ENCODE results near the gene MCL1.

The MCL1 gene

DNA sequence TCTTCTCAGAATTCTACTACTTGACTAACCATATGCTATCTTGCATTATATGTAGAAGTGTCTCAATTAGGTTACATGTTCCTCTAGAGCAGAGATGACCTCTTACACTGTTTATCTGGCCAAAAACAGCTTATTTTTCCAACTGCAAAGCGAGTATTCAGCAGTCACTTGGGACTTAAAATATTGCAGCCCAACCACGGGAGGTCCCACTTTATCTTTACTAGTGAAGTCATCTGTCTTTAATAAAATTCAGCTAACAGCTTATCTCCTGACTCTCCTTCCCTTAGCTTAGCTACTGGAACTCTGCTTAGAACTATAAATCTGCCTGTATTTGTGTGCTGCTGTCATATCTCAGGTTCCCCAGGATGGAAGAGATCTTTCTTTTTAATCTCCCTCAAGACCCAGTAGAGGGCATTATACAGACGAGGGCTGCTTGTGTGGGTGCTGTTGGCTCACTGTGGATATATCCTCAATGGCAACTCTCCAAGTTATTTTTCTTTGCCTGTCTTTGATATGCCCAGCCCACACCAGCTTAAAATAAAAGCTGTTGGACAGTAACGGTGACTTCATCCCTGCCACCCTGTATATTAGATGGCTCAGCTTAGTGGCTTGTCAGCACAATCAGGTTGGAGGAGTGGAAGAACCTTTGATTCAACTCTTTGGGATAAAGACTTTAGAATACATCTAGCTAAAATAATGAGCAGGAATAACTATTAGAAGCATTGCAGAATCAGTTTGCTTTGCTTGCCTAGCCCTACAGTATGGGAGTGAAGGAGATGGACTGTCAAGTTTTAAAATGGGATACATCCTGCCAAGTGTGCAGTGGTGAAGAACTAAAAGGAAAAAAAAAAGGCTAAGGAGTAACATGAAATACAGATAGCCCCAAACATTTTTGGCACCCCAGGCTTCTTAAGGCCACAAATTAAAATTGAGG, 40.4 kb upstream of the MCL1 start (continued):
- TF ChIP-seq ZNF302 (tag by site-specific recombination; IDR thresholded peaks at IDR 0.05; ENCODE audit: low read depth) = no peak
- no peak for TF ChIP-seq ZFP41 (tag by site-specific recombination; IDR thresholded peaks at IDR 0.05; ENCODE audit: borderline replicate concordance)
- TF ChIP-seq MYNN (tag by site-specific recombination; IDR thresholded peaks at IDR 0.05; ENCODE audit: borderline replicate concordance) = no peak
- TF ChIP-seq, protein P1, sequence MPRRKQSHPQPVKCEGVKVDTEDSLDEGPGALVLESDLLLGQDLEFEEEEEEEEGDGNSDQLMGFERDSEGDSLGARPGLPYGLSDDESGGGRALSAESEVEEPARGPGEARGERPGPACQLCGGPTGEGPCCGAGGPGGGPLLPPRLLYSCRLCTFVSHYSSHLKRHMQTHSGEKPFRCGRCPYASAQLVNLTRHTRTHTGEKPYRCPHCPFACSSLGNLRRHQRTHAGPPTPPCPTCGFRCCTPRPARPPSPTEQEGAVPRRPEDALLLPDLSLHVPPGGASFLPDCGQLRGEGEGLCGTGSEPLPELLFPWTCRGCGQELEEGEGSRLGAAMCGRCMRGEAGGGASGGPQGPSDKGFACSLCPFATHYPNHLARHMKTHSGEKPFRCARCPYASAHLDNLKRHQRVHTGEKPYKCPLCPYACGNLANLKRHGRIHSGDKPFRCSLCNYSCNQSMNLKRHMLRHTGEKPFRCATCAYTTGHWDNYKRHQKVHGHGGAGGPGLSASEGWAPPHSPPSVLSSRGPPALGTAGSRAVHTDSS (tag by site-specific recombination; IDR thresholded peaks at IDR 0.05) = no peak
- TF ChIP-seq ZBTB7A (tag by site-specific recombination; IDR thresholded peaks at IDR 0.05; ENCODE audit: low read depth) = no peak
- TF ChIP-seq ZNF585B (tag by site-specific recombination; IDR thresholded peaks at IDR 0.05) = no peak
- TF ChIP-seq ZNF341 (tag by site-specific recombination; IDR thresholded peaks at IDR 0.05; ENCODE audit: low read depth) = no peak; the same call in 1 of the 2 replicates
- TF ChIP-seq ZNF248 (tag by site-specific recombination; IDR thresholded peaks at IDR 0.05) = no peak
- TF ChIP-seq, protein P2, sequence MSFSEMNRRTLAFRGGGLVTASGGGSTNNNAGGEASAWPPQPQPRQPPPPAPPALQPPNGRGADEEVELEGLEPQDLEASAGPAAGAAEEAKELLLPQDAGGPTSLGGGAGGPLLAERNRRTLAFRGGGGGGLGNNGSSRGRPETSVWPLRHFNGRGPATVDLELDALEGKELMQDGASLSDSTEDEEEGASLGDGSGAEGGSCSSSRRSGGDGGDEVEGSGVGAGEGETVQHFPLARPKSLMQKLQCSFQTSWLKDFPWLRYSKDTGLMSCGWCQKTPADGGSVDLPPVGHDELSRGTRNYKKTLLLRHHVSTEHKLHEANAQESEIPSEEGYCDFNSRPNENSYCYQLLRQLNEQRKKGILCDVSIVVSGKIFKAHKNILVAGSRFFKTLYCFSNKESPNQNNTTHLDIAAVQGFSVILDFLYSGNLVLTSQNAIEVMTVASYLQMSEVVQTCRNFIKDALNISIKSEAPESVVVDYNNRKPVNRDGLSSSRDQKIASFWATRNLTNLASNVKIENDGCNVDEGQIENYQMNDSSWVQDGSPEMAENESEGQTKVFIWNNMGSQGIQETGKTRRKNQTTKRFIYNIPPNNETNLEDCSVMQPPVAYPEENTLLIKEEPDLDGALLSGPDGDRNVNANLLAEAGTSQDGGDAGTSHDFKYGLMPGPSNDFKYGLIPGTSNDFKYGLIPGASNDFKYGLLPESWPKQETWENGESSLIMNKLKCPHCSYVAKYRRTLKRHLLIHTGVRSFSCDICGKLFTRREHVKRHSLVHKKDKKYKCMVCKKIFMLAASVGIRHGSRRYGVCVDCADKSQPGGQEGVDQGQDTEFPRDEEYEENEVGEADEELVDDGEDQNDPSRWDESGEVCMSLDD (tag by site-specific recombination; IDR thresholded peaks at IDR 0.05) = no peak
- peak; percentile 61 for TF ChIP-seq ZFHX2 (tag by site-specific recombination; conservative IDR thresholded peaks at IDR 0.05)
- TF ChIP-seq, protein P3, sequence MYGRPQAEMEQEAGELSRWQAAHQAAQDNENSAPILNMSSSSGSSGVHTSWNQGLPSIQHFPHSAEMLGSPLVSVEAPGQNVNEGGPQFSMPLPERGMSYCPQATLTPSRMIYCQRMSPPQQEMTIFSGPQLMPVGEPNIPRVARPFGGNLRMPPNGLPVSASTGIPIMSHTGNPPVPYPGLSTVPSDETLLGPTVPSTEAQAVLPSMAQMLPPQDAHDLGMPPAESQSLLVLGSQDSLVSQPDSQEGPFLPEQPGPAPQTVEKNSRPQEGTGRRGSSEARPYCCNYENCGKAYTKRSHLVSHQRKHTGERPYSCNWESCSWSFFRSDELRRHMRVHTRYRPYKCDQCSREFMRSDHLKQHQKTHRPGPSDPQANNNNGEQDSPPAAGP (tag by site-specific recombination; IDR thresholded peaks at IDR 0.05) = peak; percentile 21; the same call in 1 of the 2 replicates
- no peak for TF ChIP-seq ZNF830 (tag by site-specific recombination; IDR thresholded peaks at IDR 0.05; ENCODE audit: low read depth)
- no peak for TF ChIP-seq ZBTB1 (tag by site-specific recombination; IDR thresholded peaks at IDR 0.05)
- TF ChIP-seq, protein P4, sequence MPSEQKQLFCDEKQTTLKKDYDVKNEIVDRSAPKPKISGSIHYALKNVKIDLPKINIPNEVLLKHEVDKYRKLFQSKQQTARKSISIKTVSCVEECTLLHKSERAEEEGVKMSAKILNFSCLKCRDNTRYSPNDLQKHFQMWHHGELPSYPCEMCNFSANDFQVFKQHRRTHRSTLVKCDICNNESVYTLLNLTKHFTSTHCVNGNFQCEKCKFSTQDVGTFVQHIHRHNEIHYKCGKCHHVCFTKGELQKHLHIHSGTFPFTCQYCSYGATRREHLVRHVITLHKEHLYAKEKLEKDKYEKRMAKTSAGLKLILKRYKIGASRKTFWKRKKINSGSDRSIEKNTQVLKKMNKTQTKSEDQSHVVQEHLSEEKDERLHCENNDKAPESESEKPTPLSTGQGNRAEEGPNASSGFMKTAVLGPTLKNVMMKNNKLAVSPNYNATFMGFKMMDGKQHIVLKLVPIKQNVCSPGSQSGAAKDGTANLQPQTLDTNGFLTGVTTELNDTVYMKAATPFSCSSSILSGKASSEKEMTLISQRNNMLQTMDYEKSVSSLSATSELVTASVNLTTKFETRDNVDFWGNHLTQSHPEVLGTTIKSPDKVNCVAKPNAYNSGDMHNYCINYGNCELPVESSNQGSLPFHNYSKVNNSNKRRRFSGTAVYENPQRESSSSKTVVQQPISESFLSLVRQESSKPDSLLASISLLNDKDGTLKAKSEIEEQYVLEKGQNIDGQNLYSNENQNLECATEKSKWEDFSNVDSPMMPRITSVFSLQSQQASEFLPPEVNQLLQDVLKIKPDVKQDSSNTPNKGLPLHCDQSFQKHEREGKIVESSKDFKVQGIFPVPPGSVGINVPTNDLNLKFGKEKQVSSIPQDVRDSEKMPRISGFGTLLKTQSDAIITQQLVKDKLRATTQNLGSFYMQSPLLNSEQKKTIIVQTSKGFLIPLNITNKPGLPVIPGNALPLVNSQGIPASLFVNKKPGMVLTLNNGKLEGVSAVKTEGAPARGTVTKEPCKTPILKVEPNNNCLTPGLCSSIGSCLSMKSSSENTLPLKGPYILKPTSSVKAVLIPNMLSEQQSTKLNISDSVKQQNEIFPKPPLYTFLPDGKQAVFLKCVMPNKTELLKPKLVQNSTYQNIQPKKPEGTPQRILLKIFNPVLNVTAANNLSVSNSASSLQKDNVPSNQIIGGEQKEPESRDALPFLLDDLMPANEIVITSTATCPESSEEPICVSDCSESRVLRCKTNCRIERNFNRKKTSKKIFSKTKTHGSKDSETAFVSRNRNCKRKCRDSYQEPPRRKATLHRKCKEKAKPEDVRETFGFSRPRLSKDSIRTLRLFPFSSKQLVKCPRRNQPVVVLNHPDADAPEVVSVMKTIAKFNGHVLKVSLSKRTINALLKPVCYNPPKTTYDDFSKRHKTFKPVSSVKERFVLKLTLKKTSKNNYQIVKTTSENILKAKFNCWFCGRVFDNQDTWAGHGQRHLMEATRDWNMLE (tag by site-specific recombination; conservative IDR thresholded peaks at IDR 0.05; ENCODE audit: low read depth) = no peak
- TF ChIP-seq BCL11B (tag by site-specific recombination; IDR thresholded peaks at IDR 0.05; ENCODE audit: low read depth) = no peak
- TF ChIP-seq, protein P5, sequence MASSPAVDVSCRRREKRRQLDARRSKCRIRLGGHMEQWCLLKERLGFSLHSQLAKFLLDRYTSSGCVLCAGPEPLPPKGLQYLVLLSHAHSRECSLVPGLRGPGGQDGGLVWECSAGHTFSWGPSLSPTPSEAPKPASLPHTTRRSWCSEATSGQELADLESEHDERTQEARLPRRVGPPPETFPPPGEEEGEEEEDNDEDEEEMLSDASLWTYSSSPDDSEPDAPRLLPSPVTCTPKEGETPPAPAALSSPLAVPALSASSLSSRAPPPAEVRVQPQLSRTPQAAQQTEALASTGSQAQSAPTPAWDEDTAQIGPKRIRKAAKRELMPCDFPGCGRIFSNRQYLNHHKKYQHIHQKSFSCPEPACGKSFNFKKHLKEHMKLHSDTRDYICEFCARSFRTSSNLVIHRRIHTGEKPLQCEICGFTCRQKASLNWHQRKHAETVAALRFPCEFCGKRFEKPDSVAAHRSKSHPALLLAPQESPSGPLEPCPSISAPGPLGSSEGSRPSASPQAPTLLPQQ (tag by site-specific recombination; IDR thresholded peaks at IDR 0.05) = peak; percentile 38
- no peak for TF ChIP-seq ZNF510 (tag by site-specific recombination; IDR thresholded peaks at IDR 0.05; ENCODE audit: insufficient replicate concordance)
- TF ChIP-seq ZNF112 (tag by site-specific recombination; IDR thresholded peaks at IDR 0.05) = no peak
- TF ChIP-seq, protein P6, sequence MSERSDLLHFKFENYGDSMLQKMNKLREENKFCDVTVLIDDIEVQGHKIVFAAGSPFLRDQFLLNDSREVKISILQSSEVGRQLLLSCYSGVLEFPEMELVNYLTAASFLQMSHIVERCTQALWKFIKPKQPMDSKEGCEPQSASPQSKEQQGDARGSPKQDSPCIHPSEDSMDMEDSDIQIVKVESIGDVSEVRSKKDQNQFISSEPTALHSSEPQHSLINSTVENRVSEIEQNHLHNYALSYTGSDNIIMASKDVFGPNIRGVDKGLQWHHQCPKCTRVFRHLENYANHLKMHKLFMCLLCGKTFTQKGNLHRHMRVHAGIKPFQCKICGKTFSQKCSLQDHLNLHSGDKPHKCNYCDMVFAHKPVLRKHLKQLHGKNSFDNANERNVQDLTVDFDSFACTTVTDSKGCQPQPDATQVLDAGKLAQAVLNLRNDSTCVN (tag by site-specific recombination; optimal IDR thresholded peaks at IDR 0.05) = no peak
- TF ChIP-seq ZSCAN23 (tag by site-specific recombination; IDR thresholded peaks at IDR 0.05) = no peak
- no peak for TF ChIP-seq ZNF473 (tag by site-specific recombination; IDR thresholded peaks at IDR 0.05)
- TF ChIP-seq, protein P7, sequence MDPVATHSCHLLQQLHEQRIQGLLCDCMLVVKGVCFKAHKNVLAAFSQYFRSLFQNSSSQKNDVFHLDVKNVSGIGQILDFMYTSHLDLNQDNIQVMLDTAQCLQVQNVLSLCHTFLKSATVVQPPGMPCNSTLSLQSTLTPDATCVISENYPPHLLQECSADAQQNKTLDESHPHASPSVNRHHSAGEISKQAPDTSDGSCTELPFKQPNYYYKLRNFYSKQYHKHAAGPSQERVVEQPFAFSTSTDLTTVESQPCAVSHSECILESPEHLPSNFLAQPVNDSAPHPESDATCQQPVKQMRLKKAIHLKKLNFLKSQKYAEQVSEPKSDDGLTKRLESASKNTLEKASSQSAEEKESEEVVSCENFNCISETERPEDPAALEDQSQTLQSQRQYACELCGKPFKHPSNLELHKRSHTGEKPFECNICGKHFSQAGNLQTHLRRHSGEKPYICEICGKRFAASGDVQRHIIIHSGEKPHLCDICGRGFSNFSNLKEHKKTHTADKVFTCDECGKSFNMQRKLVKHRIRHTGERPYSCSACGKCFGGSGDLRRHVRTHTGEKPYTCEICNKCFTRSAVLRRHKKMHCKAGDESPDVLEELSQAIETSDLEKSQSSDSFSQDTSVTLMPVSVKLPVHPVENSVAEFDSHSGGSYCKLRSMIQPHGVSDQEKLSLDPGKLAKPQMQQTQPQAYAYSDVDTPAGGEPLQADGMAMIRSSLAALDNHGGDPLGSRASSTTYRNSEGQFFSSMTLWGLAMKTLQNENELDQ (tag by site-specific recombination; IDR thresholded peaks at IDR 0.05; ENCODE audit: low read depth) = no peak

Data from HEK293 (cell line).